Hepatocyte (in vitro differentiated cells): ENCODE measurements around the gene SYNPO2. TPM values are rescaled to one million over a fixed set of nuclear protein-coding genes. Genes with fewer than 3 reads are reported as not detected.

Experiments
- DNase-seq: peaks from one replicate; pipeline ENCODE4 v3.0.0-alpha.2; 2016; ENCODE audit warnings: low spot score
- H2AFZ ChIP-seq: fragments of 200-600 bp; sonication (generic); 2 replicates; pipeline ENCODE4 v1.6.0; 2016; ENCODE audit warnings: antibody characterized with exemption, mild to moderate bottlenecking
- H3K27ac ChIP-seq: fragments of 200-600 bp; sonication (generic); 2 replicates; pipeline ENCODE4 v1.5.1; 2016; ENCODE audit warnings: mild to moderate bottlenecking
- H3K27me3 ChIP-seq: fragments of 200-600 bp; sonication (generic); 2 replicates; pipeline ENCODE4 v1.6.1; 2016
- H3K36me3 ChIP-seq: fragments of 200-600 bp; sonication (generic); replicated peaks from 2 replicates; pipeline ENCODE4 v1.5.1; 2016; ENCODE audit warnings: low read depth; ENCODE audit not compliant: insufficient read depth
- H3K4me1 ChIP-seq: fragments of 200-600 bp; sonication (generic); 2 replicates; pipeline ENCODE4 v1.5.1; 2016; ENCODE audit warnings: mild to moderate bottlenecking, moderate library complexity; ENCODE audit not compliant: insufficient read depth
- H3K4me2 ChIP-seq: fragments of 200-600 bp; sonication (generic); 2 replicates; pipeline ENCODE4 v1.6.0; 2016
- H3K4me3 ChIP-seq: fragments of 200-600 bp; sonication (generic); 2 replicates; pipeline ENCODE4 v1.5.1; 2016; ENCODE audit warnings: mild to moderate bottlenecking
- H3K79me2 ChIP-seq: fragments of 200-600 bp; sonication (generic); 2 replicates; pipeline ENCODE4 v1.6.0; 2017; ENCODE audit warnings: mild to moderate bottlenecking
- H3K9me2 ChIP-seq: fragments of 200-600 bp; sonication (generic); replicated peaks from 2 replicates; pipeline ENCODE4 v1.6.0; 2017; ENCODE audit warnings: mild to moderate bottlenecking; ENCODE audit not compliant: insufficient read depth
- H3K9me3 ChIP-seq: fragments of 200-600 bp; sonication (generic); 2 replicates; pipeline ENCODE4 v1.5.1; 2016; ENCODE audit warnings: low read depth, mild to moderate bottlenecking
- H4K20me1 ChIP-seq: fragments of 200-600 bp; sonication (generic); 2 replicates; pipeline ENCODE4 v1.6.0; 2016; ENCODE audit warnings: mild to moderate bottlenecking; ENCODE audit not compliant: insufficient read depth, poor library complexity, severe bottlenecking
- CTCF ChIP-seq: fragments of 200-600 bp; sonication (generic); IDR thresholded peaks from 2 replicates; pipeline ENCODE4 v1.5.1; 2016; ENCODE audit warnings: antibody characterized with exemption, mild to moderate bottlenecking; ENCODE audit not compliant: poor library complexity
- EZH2 ChIP-seq: fragments of 200-600 bp; sonication (generic); IDR thresholded peaks from 2 replicates; pipeline ENCODE4 v1.6.1; 2016; ENCODE audit warnings: antibody characterized with exemption, mild to moderate bottlenecking, borderline replicate concordance
- EZH2phosphoT487 ChIP-seq: fragments of 200-600 bp; sonication (generic); IDR thresholded peaks from one replicate; pipeline ENCODE4 v1.6.1; 2018; ENCODE audit warnings: antibody characterized with exemption, mild to moderate bottlenecking, low read depth, moderate library complexity; ENCODE audit not compliant: unreplicated experiment, severe bottlenecking
- WGBS: methylation state at CpG from one replicate; pipeline ENCODE4 v1.1.6; 2016; ENCODE audit warnings: low lambda C conversion rate; ENCODE audit errors: missing lambda C conversion rate; 5-methylcytosine and 5-hydroxymethylcytosine counted together
- polyA plus RNA-seq: library from polyadenylated mRNA; unstranded; fragments of >200 nt; fragmentation: Nextera tagmentation; extraction: Ambion mirVana; gene quantifications from 2 replicates; pipeline ENCODE4 v1.2.1, GENCODE V29; 2016
- total RNA-seq: library from RNA; depleted of rRNA; stranded (reverse); fragments of >200 nt; gene quantifications from 2 replicates; pipeline ENCODE4 v1.2.3, GENCODE V29; 2014

Gene SYNPO2
- total and polyA plus RNA-seq, 2 experiments from 2014 or later = 3.5 to 12.6 TPM

GRCh38 chr4:118916691-118917289, 28.1 kb downstream of the SYNPO2 start:
- TF ChIP-seq CTCF (no peak), EZH2phosphoT487 (no peak), EZH2 (no peak)
- Histone ChIP-seq H3K27ac (no peak overlapping the region), H4K20me1 (no peaks in the 10 kb centered on the region), H3K79me2 (no peaks in the 10 kb centered on the region), H3K9me2 (no peaks in the 10 kb centered on the region), H3K4me1 (peaks cover 3% of the 10 kb centered on the region), H3K4me3 (no peak overlapping the region), H2AFZ (no peak overlapping the region), H3K36me3 (no peaks in the 10 kb centered on the region), H3K4me2 (no peak overlapping the region), H3K27me3 (no peaks in the 10 kb centered on the region), H3K9me3 (no peaks in the 10 kb centered on the region)
- WGBS = 93% methylated on average over 9 of the region's 9 CpGs
- DNase-seq = no peak

DNA sequence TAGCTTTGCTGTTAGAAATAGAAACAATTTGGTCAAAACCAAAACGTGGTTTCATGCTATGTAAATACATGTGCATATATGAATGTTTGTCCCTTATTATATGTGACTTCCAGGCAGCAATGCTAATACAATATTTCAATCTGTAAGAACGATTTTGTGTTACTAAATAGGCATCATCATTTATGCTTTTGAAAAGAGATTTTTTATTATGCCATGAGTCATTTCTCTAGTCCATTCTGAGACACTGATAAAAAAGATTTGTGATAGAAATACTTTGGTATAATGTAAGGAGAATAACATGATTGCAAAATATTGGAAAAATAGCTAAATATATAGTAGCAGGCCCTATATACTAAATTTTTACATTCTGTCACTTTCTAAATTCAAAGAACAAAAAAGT, 28.9 kb downstream of the SYNPO2 start:
- Histone ChIP-seq H2AFZ (no peak overlapping the region), H3K9me2 (no peaks in the 10 kb centered on the region), H3K4me1 (peaks cover 3% of the 10 kb centered on the region), H3K36me3 (no peaks in the 10 kb centered on the region), H3K4me3 (no peak overlapping the region), H3K9me3 (no peaks in the 10 kb centered on the region), H4K20me1 (no peaks in the 10 kb centered on the region), H3K4me2 (peak overlapping the region; percentile 50), H3K79me2 (no peaks in the 10 kb centered on the region), H3K27ac (peak overlapping the region; percentile 58), H3K27me3 (no peaks in the 10 kb centered on the region)
- DNase-seq = no peak
- 83% methylated on average over 2 of the region's 2 CpGs for WGBS
- TF ChIP-seq EZH2 (no peak), EZH2phosphoT487 (no peak), CTCF (no peak)

GRCh38 chr4:118918388-118918787, 29.7 kb downstream of the SYNPO2 start:
- Histone ChIP-seq H3K4me3 (no peak overlapping the region), H3K4me2 (peak overlapping the region; percentile 50), H3K27ac (peak overlapping the region; percentile 58), H4K20me1 (no peaks in the 10 kb centered on the region), H3K79me2 (no peaks in the 10 kb centered on the region), H3K4me1 (peaks cover 3% of the 10 kb centered on the region), H3K27me3 (no peaks in the 10 kb centered on the region), H3K36me3 (no peaks in the 10 kb centered on the region), H3K9me2 (no peaks in the 10 kb centered on the region), H2AFZ (no peak overlapping the region), H3K9me3 (no peaks in the 10 kb centered on the region)
- peak; percentile 30 for DNase-seq
- 50% methylated on average over 3 of the region's 3 CpGs for WGBS
- no peak for TF ChIP-seq EZH2
- TF ChIP-seq EZH2phosphoT487 = no peak
- no peak for TF ChIP-seq CTCF
